ELR (cell line): ENCODE measurements around the gene SERPINA10.
"Not testable (repeated sequence)": the region's sequence is repeated elsewhere in the genome, so short reads cannot be mapped to it uniquely, and the experiment has no call there.

Experiments
- DNase-seq: peaks from one replicate; pipeline ENCODE4 v3.0.0-alpha.2; 2015; ENCODE audit warnings: low read depth

The SERPINA10 gene

GRCh38 chr14:94284221-94284620 is 8.8 kb downstream of the SERPINA10 start:
- DNase-seq: no peak

- DNase-seq: peak; percentile 35
These were observed 9.9 kb downstream of the SERPINA10 start for GRCh38 chr14:94282991-94283723.

GRCh38 chr14:94278731-94279130 is 14.3 kb downstream of the SERPINA10 start:
- peak; percentile 14 for DNase-seq

DNA sequence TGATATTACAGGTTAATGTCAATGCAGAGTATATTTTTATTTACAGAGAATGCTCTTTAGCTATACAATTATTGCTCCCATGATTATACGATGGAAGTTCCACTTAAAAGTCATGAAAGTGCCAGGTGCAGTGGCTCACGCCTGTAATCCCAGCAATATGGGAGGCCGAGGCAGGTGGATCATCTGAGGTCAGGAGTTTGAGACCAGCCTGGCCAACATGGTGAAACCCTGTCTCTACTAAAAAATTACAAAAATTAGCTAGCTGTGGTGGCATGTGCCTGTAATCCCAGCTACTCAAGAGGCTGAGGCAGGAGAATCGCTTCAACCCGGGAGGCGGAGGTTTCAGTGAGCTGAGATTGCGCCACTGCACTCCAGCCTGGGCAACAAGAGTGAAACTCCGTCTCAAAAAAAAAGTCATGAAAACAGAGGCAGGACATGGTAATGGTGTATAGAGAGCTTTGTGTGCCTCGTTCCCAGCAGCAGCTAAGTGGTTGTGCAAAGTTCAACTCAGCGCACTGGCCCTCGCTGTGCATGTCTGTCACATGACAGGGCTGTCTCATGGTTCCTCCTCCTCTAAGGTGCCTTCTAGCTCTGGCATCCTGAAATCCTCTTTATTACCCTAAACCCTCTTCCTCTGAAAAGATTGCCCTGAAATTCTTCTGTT is 16.0 kb downstream of the SERPINA10 start:
- DNase-seq: not testable (repeated sequence)

- DNase-seq: no peak
These were observed 23.9 kb downstream of the SERPINA10 start for GRCh38 chr14:94269156-94269555.

GRCh38 chr14:94268582-94268981 is 24.5 kb downstream of the SERPINA10 start:
- not testable (repeated sequence) for DNase-seq

GRCh38 chr14:94267352-94267751 is 25.7 kb downstream of the SERPINA10 start:
- no peak for DNase-seq

DNA sequence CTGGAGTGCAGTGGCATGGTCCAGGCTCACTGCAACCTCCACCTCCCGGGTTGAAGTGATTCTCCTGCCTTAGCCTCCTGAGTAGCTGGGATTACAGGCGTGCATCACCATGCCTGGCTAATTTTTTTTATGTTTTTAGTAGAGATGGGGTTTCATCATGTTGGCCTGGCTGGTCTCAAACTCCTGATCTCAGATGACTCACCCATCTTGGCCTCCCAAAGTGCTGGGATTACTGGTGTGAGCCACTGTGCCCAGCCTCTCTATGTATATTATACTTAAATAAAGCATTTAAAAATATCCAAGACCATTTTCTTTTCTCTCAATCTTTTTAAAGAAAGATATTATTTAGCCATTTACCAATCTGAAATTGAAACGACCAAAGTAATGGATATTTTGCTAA is 28.9 kb downstream of the SERPINA10 start:
- peak; percentile 32 for DNase-seq

DNA sequence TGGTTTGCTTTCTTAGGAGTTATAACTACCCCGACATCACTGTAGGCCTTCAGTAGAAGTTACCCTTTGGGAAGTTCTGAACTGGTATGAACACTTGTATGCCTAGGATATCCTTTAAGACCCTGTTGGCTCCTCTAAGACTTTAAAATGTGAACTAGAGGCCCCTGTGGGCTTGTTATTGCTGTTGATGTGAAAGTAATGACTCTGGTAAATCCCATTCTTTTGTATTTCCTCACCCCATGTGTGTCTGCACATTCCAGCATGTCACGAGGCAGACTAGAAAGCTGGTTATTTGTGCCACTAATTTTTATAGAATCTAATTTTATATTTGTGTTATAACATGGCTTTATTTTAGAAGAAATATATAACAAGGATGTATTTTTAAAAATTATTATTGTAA is 48.9 kb downstream of the SERPINA10 start:
- DNase-seq: no peak

- DNase-seq: no peak
These were observed 53.7 kb downstream of the SERPINA10 start for GRCh38 chr14:94239406-94239805.

GRCh38 chr14:94237983-94238382 is 55.1 kb downstream of the SERPINA10 start:
- DNase-seq: no peak

DNA sequence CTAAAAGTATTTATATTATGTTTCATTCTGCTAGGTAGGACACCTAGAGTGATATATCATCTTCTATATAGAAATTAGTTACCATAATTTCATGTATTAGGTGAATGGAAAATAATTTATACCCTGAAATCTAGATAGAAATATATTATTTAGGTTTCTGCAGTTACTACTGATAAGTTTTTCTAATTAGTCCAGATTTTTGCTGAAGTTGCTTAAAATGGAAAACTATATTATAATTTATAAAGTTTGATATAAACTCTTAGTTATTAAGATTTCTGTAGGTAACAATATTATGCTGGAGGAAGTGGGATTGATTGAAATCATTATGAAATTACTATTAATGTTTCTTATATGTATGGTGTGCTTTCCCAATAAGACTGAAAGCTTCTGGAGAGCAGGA is 56.0 kb downstream of the SERPINA10 start:
- DNase-seq: no peak
